DMS79 (cell line): ENCODE data around the gene DRGX.
A peak's percentile ranks its signal among the peaks of the same experiment; 100 is the strongest.

Experiments
- DNase-seq: peaks from one replicate; lab custom pipeline; 2025; lab: John Stamatoyannopoulos, UW

Gene DRGX

GRCh38 chr10:49395741-49396665 lies at the start of gene DRGX:
TSS of gene DRGX (minus strand) at chr10:49396089. CDS start at chr10:49395440, 649 bp downstream.
- DNase-seq = no peak

- DNase-seq = no peak
Measured at GRCh38 chr10:49444349-49444748, 48.5 kb upstream of the DRGX start.

GRCh38 chr10:49442863-49443262 lies 47.0 kb upstream of the DRGX start:
- DNase-seq = no peak

DNA sequence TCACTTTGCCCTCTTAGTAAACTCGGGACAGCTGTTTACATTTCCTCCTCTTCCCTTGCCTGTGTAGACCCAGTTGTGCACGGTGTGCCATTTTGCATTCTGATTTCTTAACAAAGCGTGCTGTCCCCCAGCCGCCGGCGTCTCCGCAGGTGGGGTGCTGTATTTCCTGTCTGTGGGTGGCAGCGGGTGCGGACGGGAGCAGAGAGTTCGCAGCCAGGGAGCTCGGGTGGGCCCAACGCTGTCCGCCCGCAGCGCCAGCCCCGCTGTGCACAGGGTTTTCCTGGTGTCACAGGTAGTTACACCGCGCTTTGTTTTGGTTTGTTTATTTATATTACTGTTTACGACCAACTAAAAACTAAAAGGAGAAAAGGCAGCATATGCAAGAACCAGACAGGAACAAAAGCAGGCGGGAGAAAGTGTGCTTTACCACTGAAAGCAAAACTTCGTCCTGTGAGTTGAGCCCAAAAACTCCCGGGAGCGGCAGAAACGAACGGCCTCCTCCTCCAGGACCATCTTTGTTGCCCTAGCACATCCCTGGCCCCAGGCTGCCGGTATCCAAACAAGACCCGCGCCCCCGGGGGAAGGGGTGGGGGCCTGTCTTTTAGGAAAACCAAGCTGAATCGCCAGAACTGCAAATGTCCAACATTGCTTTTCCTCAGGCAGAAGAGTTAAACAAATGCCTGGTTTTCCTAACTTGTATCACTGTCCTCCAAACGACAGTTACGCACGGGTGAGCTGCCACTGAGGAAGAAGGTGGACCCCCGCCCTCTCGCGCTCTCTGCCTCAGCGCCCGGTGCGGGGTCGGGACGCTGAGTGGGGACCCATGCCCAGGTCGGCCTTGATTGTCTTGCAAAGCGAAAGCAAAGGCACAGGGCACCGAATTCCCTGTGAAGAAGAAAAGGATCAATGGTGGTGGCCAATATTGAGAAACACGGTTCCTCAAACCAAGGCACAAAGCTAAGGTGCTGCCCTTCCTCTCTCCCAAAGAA lies 45.9 kb upstream of the DRGX start:
- no peak for DNase-seq

GRCh38 chr10:49435225-49435624 lies 39.3 kb upstream of the DRGX start:
- DNase-seq = no peak

- DNase-seq = no peak
Measured at GRCh38 chr10:49433069-49433468, 37.2 kb upstream of the DRGX start.

DNA sequence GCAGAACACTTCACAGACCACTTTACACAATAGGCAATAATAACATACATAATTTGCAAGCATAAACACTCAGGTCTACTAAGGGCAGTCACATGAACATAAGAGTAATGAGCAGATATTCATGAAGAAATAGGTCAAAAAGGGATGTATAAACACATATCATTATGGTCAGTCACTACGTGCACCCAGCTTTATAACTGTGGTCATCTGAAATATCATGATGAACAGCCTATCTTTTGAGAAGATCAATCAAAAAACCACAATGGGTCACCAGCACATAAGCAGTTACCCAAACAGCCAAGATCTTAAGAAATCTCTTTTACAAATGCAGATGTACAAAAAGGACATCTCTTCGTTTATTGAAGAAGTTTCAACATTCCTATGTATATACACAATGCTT lies 35.5 kb upstream of the DRGX start:
- no peak for DNase-seq

DNA sequence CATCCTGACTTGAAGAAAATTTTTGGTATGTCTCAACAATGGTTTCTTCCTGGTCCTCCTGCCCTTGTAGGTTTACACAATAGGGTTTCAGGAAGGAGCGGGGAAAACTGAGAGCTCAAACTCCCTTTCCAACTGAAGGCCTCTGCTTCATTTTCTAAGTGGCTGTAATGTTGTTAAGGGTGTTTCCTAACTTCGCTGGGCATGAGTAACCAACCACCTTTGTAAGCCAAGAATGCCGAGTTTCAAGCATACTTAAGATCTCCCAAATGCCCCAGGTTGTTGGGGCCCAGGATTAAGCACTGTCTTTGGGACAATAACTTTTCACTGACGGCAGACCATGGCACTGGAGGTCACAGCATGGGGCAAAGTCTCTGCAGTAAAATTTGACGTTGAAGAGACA lies 33.6 kb upstream of the DRGX start:
- no peak for DNase-seq

- DNase-seq = no peak
Measured at GRCh38 chr10:49426490-49427360, 30.8 kb upstream of the DRGX start.

DNA sequence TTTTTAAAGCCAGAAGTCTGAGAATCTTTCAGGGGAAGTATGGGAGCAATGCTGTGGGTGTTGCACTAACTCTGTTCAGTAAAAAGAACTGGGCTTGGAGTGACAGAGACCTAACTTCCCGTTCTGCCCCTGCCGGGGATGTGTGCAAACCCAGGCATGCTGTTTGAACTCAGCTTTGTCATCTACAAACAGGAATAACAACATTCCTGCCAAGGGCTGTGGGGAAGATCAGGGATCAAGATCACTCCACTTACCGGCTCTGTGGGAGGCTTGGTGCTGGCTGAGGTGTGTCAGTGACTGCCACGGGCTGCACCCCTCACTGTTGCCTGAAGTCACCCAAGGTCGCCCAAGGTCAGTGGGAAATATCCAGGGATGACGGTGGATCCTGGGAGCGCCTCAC lies 23.1 kb upstream of the DRGX start:
- DNase-seq = no peak

DNA sequence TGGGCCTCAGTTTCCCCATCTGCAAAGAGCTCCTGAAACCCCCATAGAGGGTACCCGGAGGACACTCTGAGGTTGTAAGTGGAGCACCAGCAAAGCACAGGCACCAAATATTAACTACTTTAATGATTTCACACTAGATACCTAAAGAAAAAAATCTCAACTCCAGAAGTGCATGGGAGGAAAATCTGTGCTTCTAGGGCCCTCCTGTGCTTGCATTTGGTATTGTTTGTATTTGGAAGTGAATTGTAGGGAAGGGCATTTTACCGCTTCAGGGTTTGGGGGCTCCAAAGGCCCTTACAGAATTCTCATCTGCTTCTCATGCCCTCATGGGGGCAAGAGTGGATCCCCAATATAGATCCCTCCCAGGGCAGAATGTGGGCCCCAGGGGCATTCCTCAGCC lies 22.4 kb upstream of the DRGX start:
- DNase-seq = no peak

DNA sequence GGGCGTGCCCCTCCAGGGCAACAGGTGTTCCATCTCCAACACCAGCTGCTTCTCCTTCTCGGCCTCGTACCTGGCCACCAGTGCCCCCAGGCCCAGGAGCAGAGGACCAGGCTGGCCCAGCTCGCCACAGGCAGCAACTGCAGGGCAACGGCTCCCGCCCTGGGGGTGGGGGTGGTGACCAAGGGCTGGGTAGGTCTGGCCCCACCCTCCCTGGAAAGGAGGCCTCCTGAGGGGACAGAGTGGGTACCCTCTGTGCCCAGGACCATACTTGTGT lies 22.1 kb upstream of the DRGX start:
- no peak for DNase-seq

- DNase-seq = no peak
Measured at GRCh38 chr10:49417311-49418052, 21.6 kb upstream of the DRGX start.

GRCh38 chr10:49415846-49416245 lies 20.0 kb upstream of the DRGX start:
- DNase-seq = no peak

GRCh38 chr10:49415109-49415508 lies 19.2 kb upstream of the DRGX start:
- DNase-seq = no peak

GRCh38 chr10:49414496-49414895 lies 18.6 kb upstream of the DRGX start:
- DNase-seq = no peak

DNA sequence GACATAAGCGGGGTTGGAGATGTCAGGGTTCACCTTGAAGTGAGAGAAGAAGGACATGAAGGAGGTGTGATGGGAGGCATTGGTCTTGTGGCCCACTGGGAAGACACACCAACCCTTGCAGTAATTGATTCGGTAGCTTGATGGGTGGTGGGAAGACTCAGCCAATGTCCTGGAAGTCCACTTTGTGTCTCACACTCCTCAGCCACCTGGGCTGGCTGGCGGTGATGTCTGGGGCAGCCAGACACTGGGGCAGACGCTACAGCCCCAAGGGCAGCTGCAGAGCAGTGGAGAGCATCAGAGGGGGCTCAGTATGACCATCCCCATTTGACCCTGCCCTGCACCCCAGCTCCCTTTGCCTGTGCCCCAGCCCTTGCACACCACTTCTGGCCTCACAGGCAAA lies 16.7 kb upstream of the DRGX start:
- DNase-seq = no peak

DNA sequence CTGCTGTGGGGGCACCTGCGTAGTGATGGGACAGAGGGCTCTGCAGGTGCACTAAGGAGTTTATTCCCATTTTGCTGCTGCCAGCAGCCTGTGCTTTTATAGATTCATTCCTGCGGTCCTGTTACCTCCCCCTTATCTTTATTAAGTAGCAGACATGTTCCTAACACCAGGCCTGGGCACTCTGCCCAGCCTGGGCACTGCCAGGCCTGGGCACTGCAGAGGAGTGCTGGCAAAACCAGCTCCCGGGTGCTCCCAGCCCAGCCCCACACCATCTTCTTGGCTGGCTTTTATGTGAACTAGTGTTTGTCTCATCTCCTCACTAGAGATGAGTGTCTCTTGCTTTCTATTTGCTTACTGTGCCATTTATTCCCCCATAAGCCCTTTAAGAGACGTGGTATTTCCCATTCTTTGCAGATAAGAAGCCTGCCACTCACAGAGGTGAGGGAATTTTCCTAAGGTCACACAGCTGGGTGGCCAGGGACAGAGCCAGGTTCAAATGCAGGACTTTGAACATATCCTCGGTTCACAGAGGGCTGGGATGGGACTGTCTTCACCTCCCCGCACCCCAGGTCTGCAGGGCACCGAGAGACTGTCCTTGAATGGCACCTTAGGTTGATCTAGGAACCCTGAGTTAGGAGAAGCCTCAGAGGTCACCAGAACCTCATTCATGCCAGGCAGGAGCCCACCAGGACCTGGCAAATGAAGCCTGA lies 14.6 kb upstream of the DRGX start:
- DNase-seq = no peak

DNA sequence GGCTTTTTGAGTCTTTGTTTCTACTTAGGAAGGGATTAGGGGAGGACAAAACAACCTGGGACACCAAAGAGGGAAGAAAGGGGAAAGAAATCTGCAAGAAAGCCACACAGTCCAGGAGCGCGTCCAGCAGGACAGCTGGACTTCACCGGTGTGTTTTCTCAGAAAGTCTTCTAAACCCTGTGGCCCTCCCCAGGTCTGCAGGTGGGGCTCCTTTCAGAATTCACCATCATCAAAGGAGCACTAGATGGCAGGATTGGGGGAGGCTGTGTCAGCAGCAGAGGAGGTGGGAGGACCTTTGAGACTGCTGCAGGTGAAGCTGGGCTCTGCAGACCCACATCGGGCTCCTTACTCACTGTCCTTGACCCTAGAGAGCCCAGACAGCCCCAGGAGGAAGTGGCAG lies 13.9 kb upstream of the DRGX start:
- DNase-seq = no peak

DNA sequence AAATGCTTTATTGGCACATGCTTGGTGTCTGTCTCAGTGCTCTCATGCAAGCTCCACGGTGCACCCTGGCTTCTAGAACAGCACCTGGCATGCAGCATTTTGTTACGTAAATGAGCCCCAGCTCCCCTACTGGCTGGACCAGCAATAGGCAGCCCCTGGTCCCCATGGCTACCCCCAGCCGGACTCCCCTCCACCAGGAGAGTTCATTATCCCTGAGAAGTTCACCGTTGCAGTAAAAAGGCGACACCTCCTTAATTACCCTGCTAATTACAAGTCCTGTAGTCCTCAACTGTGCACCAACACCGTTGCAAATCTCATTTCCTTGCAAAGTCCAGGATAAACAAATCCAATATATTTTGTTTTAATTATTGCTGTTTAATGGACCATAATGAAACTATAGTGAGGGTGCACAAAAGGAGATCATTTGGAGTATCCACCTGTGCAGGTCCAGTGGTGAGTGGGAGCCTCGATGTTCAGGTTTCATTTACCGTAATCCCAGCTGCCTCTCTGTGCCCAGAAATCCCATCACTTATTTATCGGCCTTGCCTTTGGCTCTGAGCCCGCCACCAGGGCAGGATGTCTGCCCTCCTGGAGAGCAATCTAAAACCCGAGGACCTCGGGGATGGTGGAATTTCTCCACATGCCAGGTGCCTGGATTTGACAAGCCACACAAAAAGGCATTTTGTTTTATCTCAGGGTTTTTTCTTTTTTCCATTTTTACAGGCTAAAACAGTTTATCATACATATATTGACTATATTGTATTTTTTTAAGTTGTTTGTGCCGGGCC lies 12.8 kb upstream of the DRGX start:
- DNase-seq = peak; percentile 54
